ENCODE data around the gene KRTAP2-1. TPM values are rescaled to one million over a fixed set of nuclear protein-coding genes. Genes with fewer than 3 reads are reported as not detected.
A peak's percentile ranks its signal among the peaks of the same experiment; 100 is the strongest.
"Not testable (repeated sequence)": the region's sequence is repeated elsewhere in the genome, so short reads cannot be mapped to it uniquely, and the experiment has no call there.

Gene KRTAP2-1
- total RNA-seq, 4 donors from 2014 or later, result not detected

DNA sequence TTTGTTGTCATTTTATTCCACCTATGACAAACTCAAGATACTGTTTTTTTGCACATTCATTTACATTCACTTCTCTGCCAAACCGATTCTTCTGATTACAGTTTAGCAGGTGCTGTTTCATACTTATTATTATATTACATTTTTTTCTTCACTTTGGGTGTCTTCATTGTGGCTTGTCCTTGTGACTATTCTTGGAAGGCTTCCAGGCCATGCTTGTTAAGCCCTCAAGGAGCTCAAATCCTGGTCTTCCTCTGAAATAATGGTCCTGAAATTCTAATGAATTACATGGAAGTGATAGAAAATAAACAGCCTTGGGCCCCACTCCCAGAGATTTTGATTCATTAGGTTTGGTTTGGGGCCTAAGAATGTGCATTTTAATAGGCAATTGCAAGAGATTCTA lies 17.2 kb upstream of the KRTAP2-1 start:
- no peaks in the 10 kb centered on the region for H3K36me3 ChIP-seq
- DNase-seq, result no peak
- no peaks in the 10 kb centered on the region for H3K27me3 ChIP-seq
- peaks cover 0 to 8% of the 10 kb centered on the region in 2 donors for H3K4me1 ChIP-seq
- H3K4me3 ChIP-seq, result no peak overlapping the region
- intact Hi-C loops (cut with DNase I; ENCODE audit: low total_unique reads), result no loop called here
- no peak overlapping the region for H3K27ac ChIP-seq
- H3K9me3 ChIP-seq, result no peaks in the 10 kb centered on the region
- no peak for TF ChIP-seq POLR2A (IDR thresholded peaks at IDR 0.05)
- TF ChIP-seq, protein P1, sequence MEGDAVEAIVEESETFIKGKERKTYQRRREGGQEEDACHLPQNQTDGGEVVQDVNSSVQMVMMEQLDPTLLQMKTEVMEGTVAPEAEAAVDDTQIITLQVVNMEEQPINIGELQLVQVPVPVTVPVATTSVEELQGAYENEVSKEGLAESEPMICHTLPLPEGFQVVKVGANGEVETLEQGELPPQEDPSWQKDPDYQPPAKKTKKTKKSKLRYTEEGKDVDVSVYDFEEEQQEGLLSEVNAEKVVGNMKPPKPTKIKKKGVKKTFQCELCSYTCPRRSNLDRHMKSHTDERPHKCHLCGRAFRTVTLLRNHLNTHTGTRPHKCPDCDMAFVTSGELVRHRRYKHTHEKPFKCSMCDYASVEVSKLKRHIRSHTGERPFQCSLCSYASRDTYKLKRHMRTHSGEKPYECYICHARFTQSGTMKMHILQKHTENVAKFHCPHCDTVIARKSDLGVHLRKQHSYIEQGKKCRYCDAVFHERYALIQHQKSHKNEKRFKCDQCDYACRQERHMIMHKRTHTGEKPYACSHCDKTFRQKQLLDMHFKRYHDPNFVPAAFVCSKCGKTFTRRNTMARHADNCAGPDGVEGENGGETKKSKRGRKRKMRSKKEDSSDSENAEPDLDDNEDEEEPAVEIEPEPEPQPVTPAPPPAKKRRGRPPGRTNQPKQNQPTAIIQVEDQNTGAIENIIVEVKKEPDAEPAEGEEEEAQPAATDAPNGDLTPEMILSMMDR (IDR thresholded peaks at IDR 0.05), result no peak

DNA sequence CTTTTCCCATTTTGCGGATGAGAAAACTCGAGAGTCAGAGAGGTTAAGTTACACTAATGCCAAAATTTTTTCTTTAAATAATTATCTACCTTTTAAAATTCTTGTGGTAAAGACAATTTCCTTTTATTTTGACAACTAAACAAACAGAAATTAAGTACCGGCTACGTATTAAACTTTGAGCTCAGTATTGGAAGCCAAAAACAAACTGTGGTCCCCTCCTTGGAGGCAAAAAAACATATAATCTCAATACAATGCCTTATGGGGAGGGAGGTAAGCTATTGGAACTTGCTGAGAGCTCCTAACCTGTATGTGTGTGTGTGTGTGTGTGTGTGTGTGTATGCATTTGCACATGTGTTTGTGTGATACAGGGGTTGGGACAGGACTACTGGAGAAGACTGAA lies 16.3 kb upstream of the KRTAP2-1 start:
- Histone ChIP-seq H3K4me1 (peaks cover 0 to 8% of the 10 kb centered on the region in 2 donors), H3K9me3 (no peaks in the 10 kb centered on the region), H3K4me3 (no peak overlapping the region), H3K27me3 (no peaks in the 10 kb centered on the region), H3K27ac (no peak overlapping the region), H3K36me3 (no peaks in the 10 kb centered on the region)
- TF ChIP-seq POLR2A (IDR thresholded peaks at IDR 0.05), result no peak
- TF ChIP-seq, protein P1 (IDR thresholded peaks at IDR 0.05), result no peak
- intact Hi-C loops (cut with DNase I; ENCODE audit: low total_unique reads), result no loop called here
- DNase-seq, result no peak

- Histone ChIP-seq H3K9me3 (no peaks in the 10 kb centered on the region), H3K4me1 (peaks cover 0 to 8% of the 10 kb centered on the region in 2 donors), H3K27ac (peak overlapping the region; percentile 58 to 67), H3K4me3 (no peak overlapping the region), H3K36me3 (no peaks in the 10 kb centered on the region), H3K27me3 (no peaks in the 10 kb centered on the region)
- TF ChIP-seq, protein P1 (IDR thresholded peaks at IDR 0.05), result no peak
- no peak for TF ChIP-seq POLR2A (IDR thresholded peaks at IDR 0.05)
- no peak for DNase-seq
- intact Hi-C loops (cut with DNase I; ENCODE audit: low total_unique reads), result no loop called here
Observed at GRCh38 chr17:41061964-41062363, 14.8 kb upstream of the KRTAP2-1 start.

- intact Hi-C loops (cut with DNase I; ENCODE audit: low total_unique reads), result no loop called here
- H3K4me1 ChIP-seq, result peaks cover 0 to 8% of the 10 kb centered on the region in 2 donors
- no peaks in the 10 kb centered on the region for H3K36me3 ChIP-seq
- H3K27me3 ChIP-seq, result no peaks in the 10 kb centered on the region
- TF ChIP-seq POLR2A (IDR thresholded peaks at IDR 0.05), result no peak
- TF ChIP-seq, protein P1 (IDR thresholded peaks at IDR 0.05), result no peak
- no peak within 1 kb of the TSS for H3K4me3 ChIP-seq
- H3K27ac ChIP-seq, result peak within 1 kb of the TSS in 1 of 2 donors; percentile 67
- no peaks in the 10 kb centered on the region for H3K9me3 ChIP-seq
- no peak for DNase-seq
Observed at GRCh38 chr17:41060052-41060604, 13.0 kb upstream of the KRTAP2-1 start, which contains the start of gene KRTAP2-3. Gene KRTAP2-3 (minus strand): TSS chr17:41060114. CDS start chr17:41060050, 64 bp downstream.

- intact Hi-C loops (cut with DNase I; ENCODE audit: low total_unique reads), result not testable (repeated sequence)
Observed at GRCh38 chr17:41059276-41060051, 12.3 kb upstream of the KRTAP2-1 start.

More at GRCh38 chr17:41059276-41060051, 12.3 kb upstream of the KRTAP2-1 start:
- not testable (repeated sequence) for DNase-seq, H3K36me3 ChIP-seq, H3K4me3 ChIP-seq, H3K9me3 ChIP-seq, H3K27me3 ChIP-seq, H3K27ac ChIP-seq, H3K4me1 ChIP-seq
